Measurements from ENCODE around the gene HBG1.
"Not testable (repeated sequence)": the region's sequence is repeated elsewhere in the genome, so short reads cannot be mapped to it uniquely, and the experiment has no call there.

The HBG1 gene

GRCh38 chr11:5276697-5277096 is 27.0 kb upstream of the HBG1 start:
- DNase-seq = no peak

- DNase-seq = no peak
Measured at GRCh38 chr11:5275369-5276110, 25.9 kb upstream of the HBG1 start.

DNA sequence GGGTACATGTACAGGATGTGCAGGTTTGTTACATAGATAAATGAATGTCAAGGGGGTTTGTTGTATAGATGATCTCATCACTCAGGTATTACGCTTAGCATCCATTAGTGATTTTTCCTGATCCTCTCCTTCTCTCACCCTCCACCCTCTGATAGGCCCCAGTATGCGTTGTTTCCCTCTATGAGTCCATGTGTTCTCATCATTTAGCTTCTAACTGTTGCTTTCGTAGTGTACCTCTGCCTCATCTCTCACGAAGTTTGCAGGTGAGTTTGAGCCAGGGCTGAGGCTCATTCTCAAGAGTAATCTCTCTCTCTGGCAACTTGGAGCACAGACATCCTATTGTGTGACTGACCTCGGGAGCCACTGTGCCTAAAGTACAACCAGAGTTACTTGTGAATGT is 24.7 kb upstream of the HBG1 start:
- DNase-seq = no peak

GRCh38 chr11:5272395-5273017 is 22.8 kb upstream of the HBG1 start:
- no peak for DNase-seq

DNA sequence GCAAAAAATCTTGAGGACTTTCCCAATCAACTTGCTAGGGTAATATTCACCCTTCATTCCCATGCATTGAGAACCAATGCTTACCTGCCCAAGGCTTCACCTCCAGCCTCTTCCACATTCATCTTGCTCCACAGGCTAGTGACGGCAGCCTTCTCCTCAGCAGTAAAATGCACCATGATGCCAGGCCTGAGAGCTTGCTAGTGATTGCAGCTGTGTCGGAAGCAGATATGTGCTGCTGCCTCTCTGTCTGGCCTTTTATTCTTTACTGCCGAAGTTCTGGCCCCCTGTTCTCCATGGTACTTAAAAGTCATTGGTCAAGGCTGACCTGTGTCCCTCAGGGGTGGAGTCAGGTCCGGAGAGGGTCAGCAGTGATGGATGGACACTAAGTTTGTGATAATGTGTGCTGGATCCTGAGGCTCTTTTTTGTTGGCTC is 20.1 kb upstream of the HBG1 start, which contains the start of gene HBE1:
Gene HBE1 (minus strand): TSS at position 231 of the 433 bp plus-strand sequence. CDS start 55 bp downstream, at position 176.
- DNase-seq = no peak

DNA sequence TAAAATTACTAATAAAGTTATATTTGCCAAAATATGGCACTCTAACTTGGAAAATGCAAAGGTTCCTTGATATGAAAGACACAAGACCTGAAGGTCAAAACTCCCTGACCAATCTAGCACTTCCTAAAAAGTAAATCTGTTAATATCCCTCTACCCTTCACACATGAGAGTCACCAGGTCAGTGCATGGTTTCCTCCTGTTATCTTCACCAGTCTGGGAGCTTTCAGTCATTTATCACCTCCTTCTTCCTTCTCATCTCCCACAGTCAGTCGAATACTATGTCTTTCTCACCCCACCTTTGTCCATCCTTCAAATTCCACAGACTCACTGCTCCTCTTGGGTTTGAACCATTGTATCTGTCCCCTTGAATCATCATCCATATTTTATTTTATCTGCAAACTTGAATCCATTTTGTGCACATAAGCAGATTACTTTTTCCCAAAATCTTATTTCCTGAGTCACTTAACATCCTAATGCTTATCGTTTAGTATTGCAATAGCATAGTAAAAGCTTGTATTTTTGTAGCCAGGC is 17.4 kb upstream of the HBG1 start:
- DNase-seq = no peak

DNA sequence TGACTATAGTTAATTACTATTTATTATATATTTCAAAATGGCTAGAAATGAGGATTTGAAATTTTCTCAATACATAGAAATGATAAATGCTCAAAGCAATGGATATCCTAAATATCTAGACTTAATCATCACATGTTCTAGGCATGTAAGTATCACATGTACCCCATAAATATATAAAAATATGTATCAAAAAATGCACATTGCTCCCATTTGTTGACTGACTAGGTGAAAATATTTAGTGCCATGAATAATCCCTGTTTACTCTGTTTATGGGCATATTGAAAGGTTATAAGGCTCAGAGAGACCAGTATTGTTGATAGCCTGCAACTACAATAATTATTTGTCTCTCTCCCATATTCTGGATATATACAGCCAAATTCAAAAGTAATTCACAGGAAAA is 17.0 kb upstream of the HBG1 start:
- no peak for DNase-seq

- no peak for DNase-seq
Measured at GRCh38 chr11:5265832-5266231, 16.2 kb upstream of the HBG1 start.

- no peak for DNase-seq
Measured at GRCh38 chr11:5258543-5259262, 9.0 kb upstream of the HBG1 start.

DNA sequence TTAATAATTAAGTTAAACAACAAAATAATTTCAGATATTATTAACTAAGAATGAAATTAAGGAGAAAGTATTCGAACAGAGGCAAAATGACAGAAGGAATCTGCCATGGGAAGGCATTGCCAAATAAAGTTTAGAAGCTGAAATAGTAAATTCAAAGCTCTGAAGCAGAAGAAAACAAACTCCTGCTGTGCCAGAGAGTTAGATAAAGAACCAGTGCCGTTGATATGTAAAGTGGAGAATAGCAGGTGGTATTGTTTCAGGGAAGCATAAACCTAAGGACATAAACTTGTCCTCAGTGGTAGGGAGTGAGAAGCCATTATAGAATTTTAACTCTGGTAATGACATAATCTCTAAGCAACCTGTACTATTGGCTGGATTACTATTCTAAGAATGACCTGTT is 7.6 kb upstream of the HBG1 start:
- DNase-seq = no peak

- not testable (repeated sequence) for DNase-seq
Measured at GRCh38 chr11:5254646-5255413, 5.2 kb upstream of the HBG1 start, which contains the start of gene HBG2. Gene HBG2 (minus strand): TSS chr11:5254781. CDS start chr11:5254728, 53 bp downstream.

DNA sequence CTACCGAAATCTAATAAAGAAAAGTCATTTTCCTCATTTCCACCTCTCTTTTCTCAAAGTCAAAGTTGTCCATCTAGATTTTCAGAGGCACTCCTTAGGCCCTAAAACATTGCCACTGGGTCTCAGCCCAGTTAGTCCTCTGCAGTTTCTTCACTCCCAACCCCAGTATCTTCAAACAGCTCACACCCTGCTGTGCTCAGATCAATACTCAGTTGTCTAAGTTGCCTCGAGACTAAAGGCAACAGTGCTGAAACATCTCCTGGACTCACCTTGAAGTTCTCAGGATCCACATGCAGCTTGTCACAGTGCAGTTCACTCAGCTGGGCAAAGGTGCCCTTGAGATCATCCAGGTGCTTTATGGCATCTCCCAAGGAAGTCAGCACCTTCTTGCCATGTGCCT is 4.4 kb upstream of the HBG1 start:
- DNase-seq = not testable (repeated sequence)

GRCh38 chr11:5253440-5253839 is 3.8 kb upstream of the HBG1 start:
- DNase-seq = not testable (repeated sequence)

DNA sequence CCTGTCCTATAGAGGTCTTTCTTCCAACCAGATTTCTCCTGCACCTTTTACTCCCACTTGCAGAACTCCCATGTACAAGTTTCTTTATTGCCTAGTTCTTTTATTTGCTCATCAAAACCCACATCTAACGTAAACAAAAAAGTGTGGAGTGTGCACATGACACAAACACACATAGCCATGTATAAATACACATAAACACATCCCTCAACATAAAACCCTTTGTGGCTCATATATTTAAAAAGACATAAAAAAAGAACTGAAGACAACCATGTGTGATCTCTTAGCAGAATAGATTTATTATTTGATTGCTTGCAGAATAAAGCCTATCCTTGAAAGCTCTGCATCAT is 3.2 kb upstream of the HBG1 start:
- DNase-seq = no peak

GRCh38 chr11:5252192-5252918 is 2.7 kb upstream of the HBG1 start:
- DNase-seq = no peak

GRCh38 chr11:5251746-5252145 is 2.1 kb upstream of the HBG1 start:
- no peak for DNase-seq

GRCh38 chr11:5250543-5251204 is 1.0 kb upstream of the HBG1 start:
- DNase-seq = no peak

DNA sequence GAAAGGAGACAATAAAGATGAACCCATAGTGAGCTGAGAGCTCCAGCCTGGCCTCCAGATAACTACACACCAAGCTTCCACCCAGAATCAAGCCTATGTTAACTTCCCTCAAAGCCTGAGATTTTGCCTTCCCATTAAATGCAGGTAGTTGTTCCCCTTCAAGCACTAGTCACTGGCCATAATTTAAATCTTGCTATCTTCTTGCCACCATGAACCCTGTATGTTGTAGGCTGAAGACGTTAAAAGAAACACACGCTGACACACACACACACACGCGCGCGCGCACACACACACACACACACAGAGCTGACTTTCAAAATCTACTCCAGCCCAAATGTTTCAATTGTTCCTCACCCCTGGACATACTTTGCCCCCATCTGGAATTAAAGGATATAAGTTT is 1.2 kb downstream of the HBG1 start:
- not testable (repeated sequence) for DNase-seq

GRCh38 chr11:5247472-5248192 is 2.0 kb downstream of the HBG1 start:
- no peak for DNase-seq

DNA sequence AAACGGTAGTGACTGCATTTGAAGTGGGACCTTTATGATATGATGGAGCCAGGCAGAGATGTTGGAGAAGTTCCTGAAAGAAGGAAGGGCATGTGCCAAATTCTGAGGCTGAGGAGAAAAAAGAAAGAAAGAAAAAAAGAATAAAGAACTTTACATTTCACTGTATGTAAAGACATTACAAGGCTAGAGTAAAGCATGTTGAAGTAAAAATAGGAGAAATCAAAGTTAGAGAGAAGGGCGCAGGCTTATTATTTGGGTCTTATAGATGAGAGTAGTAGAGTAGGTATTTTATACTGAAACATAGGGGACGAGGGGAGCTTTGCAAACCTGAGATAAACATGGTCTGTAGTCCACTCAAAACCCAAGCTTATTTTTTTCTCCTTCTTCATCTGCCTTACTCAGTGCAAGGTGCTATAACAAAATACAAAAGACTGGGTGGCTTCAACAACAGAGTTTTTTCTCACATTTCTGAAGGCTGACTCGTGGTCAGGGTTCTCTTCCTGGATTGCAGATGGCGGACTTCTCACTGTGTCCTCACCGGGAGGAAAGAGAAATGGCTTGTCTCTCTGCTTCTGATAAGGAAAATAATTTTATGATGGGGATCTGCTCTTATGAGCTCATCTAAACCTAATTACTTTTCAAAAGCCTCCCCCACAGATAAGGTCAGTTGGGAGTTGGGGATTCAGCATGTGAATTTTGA is 2.7 kb downstream of the HBG1 start:
- DNase-seq = no peak

Measured in NCI-H2107 (cell line).